NCI-H460 (cell line): ENCODE measurements around the gene EEF1G. TPM values are rescaled to one million over a fixed set of nuclear protein-coding genes. Genes with fewer than 3 reads are reported as not detected.
"Not testable (repeated sequence)": the region's sequence is repeated elsewhere in the genome, so short reads cannot be mapped to it uniquely, and the experiment has no call there.

Experiments
- DNase-seq: peaks from one replicate; pipeline ENCODE4 v3.0.0-alpha.2; 2016; ENCODE audit warnings: low read depth; ENCODE audit errors: extremely low read depth
- total RNA-seq: library from RNA; depleted of rRNA; stranded (reverse); fragments of >200 nt; shearing (Covaris generic); gene quantifications from 2 replicates; pipeline ENCODE4 v1.2.3, GENCODE V29; 2014

Gene EEF1G
- total RNA-seq, 1 experiment from 2014 or later = 2,160 TPM

GRCh38 chr11:62556108-62556874 is 17.4 kb downstream of the EEF1G start:
- DNase-seq = peak; percentile 94

- no peak for DNase-seq
Measured at GRCh38 chr11:62555464-62556107, 18.1 kb downstream of the EEF1G start.

- DNase-seq = no peak
Measured at GRCh38 chr11:62554387-62555167, 19.1 kb downstream of the EEF1G start.

- DNase-seq = peak; percentile 53
Measured at GRCh38 chr11:62553839-62554361, 19.8 kb downstream of the EEF1G start.

- peak; percentile 86 for DNase-seq
Measured at GRCh38 chr11:62553080-62553838, 20.4 kb downstream of the EEF1G start.

- DNase-seq = no peak
Measured at GRCh38 chr11:62552485-62553079, 21.1 kb downstream of the EEF1G start.

GRCh38 chr11:62550478-62550877 is 23.2 kb downstream of the EEF1G start:
- DNase-seq = not testable (repeated sequence)

GRCh38 chr11:62548545-62549335 is 25.0 kb downstream of the EEF1G start:
- no peak for DNase-seq

- DNase-seq = no peak
Measured at GRCh38 chr11:62547691-62548281, 25.9 kb downstream of the EEF1G start.

- no peak for DNase-seq
Measured at GRCh38 chr11:62546929-62547625, 26.6 kb downstream of the EEF1G start.

- no peak for DNase-seq
Measured at GRCh38 chr11:62546244-62546928, 27.3 kb downstream of the EEF1G start, which contains the start of gene AHNAK. Gene AHNAK, minus strand, starts transcription at chr11:62546806. Its CDS starts 10,708 bp downstream, at chr11:62536098.

GRCh38 chr11:62545437-62546243 is 28.1 kb downstream of the EEF1G start:
- DNase-seq = peak; percentile 73

- DNase-seq = no peak
Measured at GRCh38 chr11:62544581-62545436, 28.9 kb downstream of the EEF1G start.

GRCh38 chr11:62543680-62544444 is 29.8 kb downstream of the EEF1G start:
- DNase-seq = no peak
